ENCODE results near the gene MRPL57. TPM values are rescaled to one million over a fixed set of nuclear protein-coding genes. Genes with fewer than 3 reads are reported as not detected.

MRPL57 gene
- total RNA-seq, 1 experiment from 2014 or later, result 32.8 TPM

DNA sequence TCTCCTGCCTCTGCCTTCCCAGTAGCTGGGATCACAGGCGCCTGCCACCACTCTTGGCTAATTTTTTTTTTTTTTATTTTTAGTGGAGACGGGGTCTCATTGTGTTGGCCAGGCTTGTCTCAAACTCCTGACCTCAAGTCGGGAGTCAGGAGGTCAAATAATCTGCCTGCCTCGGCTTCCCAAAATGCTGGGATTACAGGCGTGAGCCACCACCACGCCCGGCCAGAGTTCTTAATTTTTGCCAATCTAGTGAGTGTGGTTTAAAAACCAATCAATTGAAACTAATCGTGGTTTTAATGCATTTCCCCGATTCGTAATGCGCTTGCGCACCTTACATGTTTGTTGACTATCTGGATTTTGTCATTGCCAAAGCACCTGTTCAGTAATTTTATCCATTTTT lies 37.1 kb upstream of the MRPL57 start:
- H3K9me3 Mint-ChIP-seq (ENCODE audit: unreplicated experiment), result no peaks in the 10 kb centered on the region
- peak overlapping the region; percentile 98 for H3K27ac Mint-ChIP-seq (ENCODE audit: unreplicated experiment)
- CTCF ChIA-PET, result no interaction called here
- no peak for DNase-seq
- no TSS peak for BruUV-seq (replicated peaks)
- H3K4me1 Mint-ChIP-seq (ENCODE audit: low read depth, unreplicated experiment), result peaks cover 6% of the 10 kb centered on the region
- Histone ChIP-seq H3K4me3 (ENCODE audit: low read depth, low read length) (peak overlapping the region; percentile 89), H3K27me3 (replicated peaks; ENCODE audit: control insufficient read depth, insufficient read depth, low read length) (no peaks in the 10 kb centered on the region), H3K9me3 (no peaks in the 10 kb centered on the region), H3K4me1 (peaks cover 7% of the 10 kb centered on the region), H3K36me3 (ENCODE audit: control insufficient read depth, insufficient read depth, low read length) (no peaks in the 10 kb centered on the region; the same call in 1 of the 2 replicates)
- peaks cover 42% of the 10 kb centered on the region for H3K36me3 Mint-ChIP-seq (ENCODE audit: insufficient read depth, unreplicated experiment)
- TF ChIP-seq CTCF (IDR thresholded peaks at IDR 0.05; ENCODE audit: insufficient read depth in 1 of 2, low read depth in 1 of 2, low read length in 1 of 2, severe bottlenecking in 1 of 2, unreplicated experiment in 1 of 2), result no peak
- H3K4me3 Mint-ChIP-seq (ENCODE audit: unreplicated experiment), result peak overlapping the region; percentile 93
- intact Hi-C loops (cut with micrococcal nuclease; ENCODE audit: unreplicated experiment), result no loop called here
- POLR2A ChIA-PET, result interaction anchor here (0.6 kb wide), 1 partner anchor 199 kb away, joined by 3 read pairs; no protein-coding TSS in a partner anchor
- H3K27me3 Mint-ChIP-seq (ENCODE audit: insufficient read depth, unreplicated experiment), result no peaks in the 10 kb centered on the region

GRCh38 chr13:21142766-21143165 lies 33.7 kb upstream of the MRPL57 start:
- ChIA-PET POLR2A (no interaction called here), CTCF (no interaction called here)
- no peak for DNase-seq
- H3K27me3 ChIP-seq (replicated peaks; ENCODE audit: control insufficient read depth, insufficient read depth, low read length), result no peaks in the 10 kb centered on the region
- peak overlapping the region; percentile 66 for H3K4me3 Mint-ChIP-seq (ENCODE audit: unreplicated experiment)
- H3K9me3 Mint-ChIP-seq (ENCODE audit: unreplicated experiment), result no peaks in the 10 kb centered on the region
- intact Hi-C loops (cut with micrococcal nuclease; ENCODE audit: unreplicated experiment), result no loop called here
- H3K36me3 ChIP-seq (ENCODE audit: control insufficient read depth, insufficient read depth, low read length), result no peaks in the 10 kb centered on the region; the same call in 1 of the 2 replicates
- H3K4me1 Mint-ChIP-seq (ENCODE audit: low read depth, unreplicated experiment), result peaks cover 6% of the 10 kb centered on the region
- H3K27ac Mint-ChIP-seq (ENCODE audit: unreplicated experiment), result no peak overlapping the region
- no peaks in the 10 kb centered on the region for H3K27me3 Mint-ChIP-seq (ENCODE audit: insufficient read depth, unreplicated experiment)
- no peak for TF ChIP-seq CTCF (IDR thresholded peaks at IDR 0.05; ENCODE audit: insufficient read depth in 1 of 2, low read depth in 1 of 2, low read length in 1 of 2, severe bottlenecking in 1 of 2, unreplicated experiment in 1 of 2)
- H3K4me3 ChIP-seq (ENCODE audit: low read depth, low read length), result no peak overlapping the region
- H3K36me3 Mint-ChIP-seq (ENCODE audit: insufficient read depth, unreplicated experiment), result peaks cover 72% of the 10 kb centered on the region
- peaks cover 7% of the 10 kb centered on the region for H3K4me1 ChIP-seq
- BruUV-seq (replicated peaks), result no TSS peak
- no peaks in the 10 kb centered on the region for H3K9me3 ChIP-seq

DNA sequence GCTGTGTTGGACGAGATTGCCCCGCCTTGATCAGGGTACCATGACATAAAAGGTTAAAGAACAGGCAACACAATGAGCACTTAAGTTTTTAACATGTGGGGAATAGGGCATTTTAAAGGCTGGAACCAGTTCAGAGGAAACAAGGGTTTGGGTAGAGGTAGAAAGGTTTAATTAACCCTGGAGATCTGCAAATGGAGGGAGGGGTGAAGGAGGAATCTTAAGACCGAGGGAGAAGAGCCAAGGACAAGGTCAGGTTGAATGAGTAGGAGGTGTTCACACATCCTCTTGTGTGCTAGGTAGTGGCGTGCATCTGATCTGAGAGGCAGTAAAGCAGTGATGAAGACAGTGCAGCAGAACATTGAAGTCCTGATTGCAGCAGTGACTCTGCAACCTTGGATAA lies 28.6 kb upstream of the MRPL57 start:
- H3K27ac Mint-ChIP-seq (ENCODE audit: unreplicated experiment), result no peak overlapping the region
- H3K36me3 Mint-ChIP-seq (ENCODE audit: insufficient read depth, unreplicated experiment), result peaks cover 49% of the 10 kb centered on the region
- no peak overlapping the region for H3K4me3 Mint-ChIP-seq (ENCODE audit: unreplicated experiment)
- POLR2A ChIA-PET, result no interaction called here
- intact Hi-C loops (cut with micrococcal nuclease; ENCODE audit: unreplicated experiment), result no loop called here
- H3K4me1 Mint-ChIP-seq (ENCODE audit: low read depth, unreplicated experiment), result peaks cover 6% of the 10 kb centered on the region
- Histone ChIP-seq H3K9me3 (no peaks in the 10 kb centered on the region), H3K4me3 (ENCODE audit: low read depth, low read length) (no peak overlapping the region), H3K4me1 (no peaks in the 10 kb centered on the region; the same call in 1 of the 2 replicates), H3K36me3 (ENCODE audit: control insufficient read depth, insufficient read depth, low read length) (no peaks in the 10 kb centered on the region; the same call in 1 of the 2 replicates), H3K27me3 (replicated peaks; ENCODE audit: control insufficient read depth, insufficient read depth, low read length) (no peaks in the 10 kb centered on the region)
- H3K27me3 Mint-ChIP-seq (ENCODE audit: insufficient read depth, unreplicated experiment), result no peaks in the 10 kb centered on the region
- no peak for DNase-seq
- H3K9me3 Mint-ChIP-seq (ENCODE audit: unreplicated experiment), result no peaks in the 10 kb centered on the region
- CTCF ChIA-PET, result no interaction called here
- no TSS peak for BruUV-seq (replicated peaks)
- no peak for TF ChIP-seq CTCF (IDR thresholded peaks at IDR 0.05; ENCODE audit: insufficient read depth in 1 of 2, low read depth in 1 of 2, low read length in 1 of 2, severe bottlenecking in 1 of 2, unreplicated experiment in 1 of 2)
